Esophagus (tissue), 2 donors: ENCODE results near the gene MLLT1. TPM values are rescaled to one million over a fixed set of nuclear protein-coding genes. Genes with fewer than 3 reads are reported as not detected.

ENCODE experiments used
- H3K27ac ChIP-seq, 2 donors: one replicate each; pipeline ENCODE4 v1.5.1; 2013; ENCODE audit warnings: low read depth in 2 of 2, mild to moderate bottlenecking in 2 of 2, inconsistent platforms in 1 of 2, low read length in 1 of 2, moderate library complexity in 1 of 2
- H3K27me3 ChIP-seq, 2 donors: one replicate each; pipeline ENCODE4 v1.6.1; 2013; ENCODE audit warnings: low read length in 2 of 2, control low read depth in 1 of 2, mild to moderate bottlenecking in 1 of 2; ENCODE audit not compliant: insufficient read depth in 2 of 2, control insufficient read depth in 1 of 2
- H3K36me3 ChIP-seq, 2 donors: one replicate each; pipeline ENCODE4 v1.6.1; 2013; ENCODE audit warnings: low read length in 1 of 2; ENCODE audit not compliant: control insufficient read depth in 2 of 2, insufficient read depth in 2 of 2
- H3K4me1 ChIP-seq, 2 donors: one replicate each; pipeline ENCODE4 v1.6.1; 2013; ENCODE audit warnings: low read length in 1 of 2; ENCODE audit not compliant: control insufficient read depth in 2 of 2, insufficient read depth in 2 of 2
- H3K4me3 ChIP-seq, 2 donors: one replicate each; pipeline ENCODE4 v1.5.1; 2013; ENCODE audit warnings: low read length in 2 of 2, mild to moderate bottlenecking in 2 of 2, low read depth in 1 of 2, moderate library complexity in 1 of 2
- H3K9me3 ChIP-seq, 2 donors: one replicate each; pipeline ENCODE4 v1.6.1; 2013; ENCODE audit warnings: mild to moderate bottlenecking in 2 of 2, low read depth in 1 of 2, low read length in 1 of 2, moderate library complexity in 1 of 2; ENCODE audit not compliant: control insufficient read depth in 2 of 2, insufficient read depth in 1 of 2
- WGBS, 2 donors: extraction: QIAGEN DNeasy Blood & Tissue Kit; methylation state at CpG; one replicate each; pipeline ENCODE4 v1.1.7; 2013; 5-methylcytosine and 5-hydroxymethylcytosine counted together
- polyA plus RNA-seq, 2 donors: library from polyadenylated mRNA; stranded (reverse); fragments of 200-250 nt; gene quantifications; one replicate each; pipeline ENCODE4 v1.2.3, GENCODE V29; 2013
- donor health status: healthy with polysubstance abuse.
- donor health status: Bipolar disorder and iron deficiency.

Gene MLLT1
- polyA plus RNA-seq, 2 donors = 15.5 to 16.3 TPM

GRCh38 chr19:6216236-6216995 lies 63.4 kb downstream of the MLLT1 start:
- 81 to 85% methylated on average over 33 to 36 of the region's 36 CpGs for whole genome bisulfite sequencing, 2 donors
- H3K36me3 ChIP-seq = peaks cover 0 to 43% of the 10 kb centered on the region in 2 donors

GRCh38 chr19:6215701-6216235 lies 64.0 kb downstream of the MLLT1 start:
- Histone ChIP-seq H3K27ac (no peak overlapping the region), H3K4me3 (no peak overlapping the region), H3K9me3 (no peaks in the 10 kb centered on the region), H3K27me3 (no peaks in the 10 kb centered on the region), H3K36me3 (peaks cover 0 to 38% of the 10 kb centered on the region in 2 donors), H3K4me1 (peaks cover 11 to 12% of the 10 kb centered on the region in 2 donors)
- WGBS, 2 donors = 83 to 84% methylated on average over 15 of the region's 15 CpGs

More at GRCh38 chr19:6216236-6216995, 63.4 kb downstream of the MLLT1 start:
- H3K27me3 ChIP-seq = no peaks in the 10 kb centered on the region
- no peak overlapping the region for H3K4me3 ChIP-seq
- H3K27ac ChIP-seq = no peak overlapping the region
- peaks cover 11 to 13% of the 10 kb centered on the region in 2 donors for H3K4me1 ChIP-seq
- no peaks in the 10 kb centered on the region for H3K9me3 ChIP-seq

- Histone ChIP-seq H3K9me3 (no peaks in the 10 kb centered on the region), H3K36me3 (peaks cover 0 to 36% of the 10 kb centered on the region in 2 donors), H3K27ac (no peak overlapping the region), H3K27me3 (no peaks in the 10 kb centered on the region), H3K4me3 (no peak overlapping the region), H3K4me1 (peaks cover 6 to 9% of the 10 kb centered on the region in 2 donors)
- WGBS, 2 donors = 88 to 90% methylated on average over 41 of the region's 41 CpGs
Measured at GRCh38 chr19:6214881-6215541, 64.8 kb downstream of the MLLT1 start.

- Histone ChIP-seq H3K9me3 (no peaks in the 10 kb centered on the region), H3K27me3 (no peaks in the 10 kb centered on the region), H3K27ac (no peak overlapping the region), H3K4me3 (no peak overlapping the region), H3K36me3 (peaks cover 0 to 36% of the 10 kb centered on the region in 2 donors), H3K4me1 (peaks cover 4 to 6% of the 10 kb centered on the region in 2 donors)
- WGBS, 2 donors = 86 to 89% methylated on average over 29 to 32 of the region's 32 CpGs
Measured at GRCh38 chr19:6213696-6214641, 65.8 kb downstream of the MLLT1 start.

- Histone ChIP-seq H3K36me3 (peaks cover 0 to 36% of the 10 kb centered on the region in 2 donors), H3K9me3 (no peaks in the 10 kb centered on the region), H3K27me3 (no peaks in the 10 kb centered on the region), H3K4me1 (peaks cover 0 to 6% of the 10 kb centered on the region in 2 donors), H3K4me3 (no peak overlapping the region), H3K27ac (no peak overlapping the region)
- WGBS, 2 donors = 90 to 91% methylated on average over 12 of the region's 12 CpGs
Measured at GRCh38 chr19:6213266-6213595, 66.5 kb downstream of the MLLT1 start.

GRCh38 chr19:6212403-6213265 lies 67.1 kb downstream of the MLLT1 start:
- peaks cover 0 to 5% of the 10 kb centered on the region in 2 donors for H3K4me1 ChIP-seq
- no peak overlapping the region for H3K4me3 ChIP-seq
- no peaks in the 10 kb centered on the region for H3K27me3 ChIP-seq
- H3K9me3 ChIP-seq = no peaks in the 10 kb centered on the region
- no peak overlapping the region for H3K27ac ChIP-seq
- peaks cover 0 to 36% of the 10 kb centered on the region in 2 donors for H3K36me3 ChIP-seq
- 94 to 95% methylated on average over 52 to 53 of the region's 53 CpGs for WGBS, 2 donors

- Histone ChIP-seq H3K9me3 (no peaks in the 10 kb centered on the region), H3K36me3 (peaks cover 0 to 33% of the 10 kb centered on the region in 2 donors), H3K4me1 (no peaks in the 10 kb centered on the region), H3K27ac (no peak overlapping the region), H3K27me3 (no peaks in the 10 kb centered on the region), H3K4me3 (no peak overlapping the region)
- WGBS, 2 donors = 89 to 91% methylated on average over 43 of the region's 43 CpGs
Measured at GRCh38 chr19:6211632-6212402, 68.0 kb downstream of the MLLT1 start.
